ENCODE results near the gene COL27A1.

DNA sequence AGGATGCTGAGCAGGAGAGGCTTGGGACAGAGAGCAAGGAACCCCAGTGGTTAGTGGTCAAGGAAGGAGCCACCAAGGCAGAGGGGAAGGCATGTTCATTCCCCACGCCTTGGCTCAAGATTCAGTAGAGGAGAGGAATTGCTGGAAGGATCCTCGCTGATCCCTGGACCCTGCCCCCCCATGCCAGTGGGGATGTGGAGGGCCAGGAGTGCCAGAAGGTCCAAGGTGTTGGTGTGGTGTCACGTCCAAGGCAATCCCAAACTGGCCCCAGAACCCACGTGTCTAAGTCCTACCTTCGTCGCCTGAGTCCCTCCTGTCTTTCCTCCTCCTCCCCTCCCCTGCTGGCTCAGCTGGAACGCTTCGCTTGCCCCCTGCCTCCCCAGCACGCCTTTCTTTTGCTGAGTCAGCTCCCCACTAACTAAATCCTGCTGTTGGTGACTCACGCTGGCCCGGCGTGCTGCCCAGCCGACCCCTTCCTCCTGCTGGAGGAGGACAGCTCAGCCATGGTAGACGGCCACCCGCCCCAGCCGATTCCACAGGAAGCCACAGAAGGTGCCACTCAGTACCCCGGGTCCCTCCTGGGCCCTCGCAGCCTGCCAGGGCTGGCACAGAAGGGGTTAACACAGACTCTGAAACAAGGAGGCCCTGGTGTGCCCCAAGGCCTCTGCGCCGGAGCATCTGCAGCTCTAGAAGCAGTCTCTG, 130.0 kb downstream of the COL27A1 start:
- TF ChIP-seq CTCF (IDR thresholded peaks at IDR 0.05): no peak
- no peak for TF ChIP-seq POLR2A (IDR thresholded peaks at IDR 0.05)

All from adrenal gland (tissue), 5 donors.